Measurements from ENCODE around the gene SLCO3A1. TPM values are rescaled to one million over a fixed set of nuclear protein-coding genes. Genes with fewer than 3 reads are reported as not detected.

SLCO3A1 gene
- total RNA-seq, 2 experiments from 2014 or later: 8.5 to 40.0 TPM

DNA sequence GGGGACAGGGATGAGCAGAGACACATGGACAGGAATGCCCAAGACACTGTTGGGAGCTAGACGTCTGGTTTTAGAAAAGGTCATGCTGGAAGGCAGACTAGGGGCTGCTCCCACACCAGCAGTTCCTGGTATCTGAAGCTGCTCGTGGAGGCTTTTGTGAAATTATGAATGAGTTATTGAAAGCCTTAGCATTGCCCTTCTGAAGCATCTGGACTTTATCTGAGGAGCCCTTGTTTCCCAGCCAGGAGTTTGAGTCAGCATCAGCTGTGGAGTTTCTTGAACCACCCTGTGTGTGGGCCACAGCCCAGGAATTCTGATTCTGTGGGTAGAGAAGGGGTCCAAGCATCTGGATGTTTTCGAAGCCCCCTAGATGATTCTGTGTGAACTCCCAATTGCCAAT is 258.7 kb downstream of the SLCO3A1 start:
- intact Hi-C loops (cut with micrococcal nuclease; ENCODE audit: unreplicated experiment): no loop called here
- H3K36me3 ChIP-seq (ENCODE audit: insufficient read depth, low read length): no peaks in the 10 kb centered on the region
- peaks cover 21% of the 10 kb centered on the region for H3K4me1 ChIP-seq (ENCODE audit: insufficient read depth, low read length, poor library complexity, severe bottlenecking)
- no TSS peak for BruUV-seq (replicated peaks)
- no peaks in the 10 kb centered on the region for H3K79me2 ChIP-seq (ENCODE audit: insufficient read depth, low read depth, low read length)
- H3K27ac ChIP-seq (ENCODE audit: low read depth, low read length, poor library complexity, severe bottlenecking): no peak overlapping the region
- ChIA-PET POLR2A (no interaction called here), CTCF (ENCODE audit: unreplicated experiment) (no interaction called here)
- no peak overlapping the region for H3K4me3 ChIP-seq (ENCODE audit: low read depth, low read length, poor library complexity, severe bottlenecking)
- no peak for DNase-seq (ENCODE audit: low spot score)
- no peak overlapping the region for H3K4me2 ChIP-seq (ENCODE audit: low read length)
- no peaks in the 10 kb centered on the region for H4K20me1 ChIP-seq (ENCODE audit: insufficient read depth, low read length)
- no peak for TF ChIP-seq EZH2phosphoT487 (IDR thresholded peaks at IDR 0.05; ENCODE audit: borderline replicate concordance, low read depth, low read length)
- TF ChIP-seq, protein P1, sequence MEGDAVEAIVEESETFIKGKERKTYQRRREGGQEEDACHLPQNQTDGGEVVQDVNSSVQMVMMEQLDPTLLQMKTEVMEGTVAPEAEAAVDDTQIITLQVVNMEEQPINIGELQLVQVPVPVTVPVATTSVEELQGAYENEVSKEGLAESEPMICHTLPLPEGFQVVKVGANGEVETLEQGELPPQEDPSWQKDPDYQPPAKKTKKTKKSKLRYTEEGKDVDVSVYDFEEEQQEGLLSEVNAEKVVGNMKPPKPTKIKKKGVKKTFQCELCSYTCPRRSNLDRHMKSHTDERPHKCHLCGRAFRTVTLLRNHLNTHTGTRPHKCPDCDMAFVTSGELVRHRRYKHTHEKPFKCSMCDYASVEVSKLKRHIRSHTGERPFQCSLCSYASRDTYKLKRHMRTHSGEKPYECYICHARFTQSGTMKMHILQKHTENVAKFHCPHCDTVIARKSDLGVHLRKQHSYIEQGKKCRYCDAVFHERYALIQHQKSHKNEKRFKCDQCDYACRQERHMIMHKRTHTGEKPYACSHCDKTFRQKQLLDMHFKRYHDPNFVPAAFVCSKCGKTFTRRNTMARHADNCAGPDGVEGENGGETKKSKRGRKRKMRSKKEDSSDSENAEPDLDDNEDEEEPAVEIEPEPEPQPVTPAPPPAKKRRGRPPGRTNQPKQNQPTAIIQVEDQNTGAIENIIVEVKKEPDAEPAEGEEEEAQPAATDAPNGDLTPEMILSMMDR (conservative IDR thresholded peaks at IDR 0.05; ENCODE audit: low read length): no peak
- H3K9me3 ChIP-seq (ENCODE audit: low read length): no peaks in the 10 kb centered on the region
- no peaks in the 10 kb centered on the region for H3K9me2 ChIP-seq (ENCODE audit: insufficient read depth, low read length)
- H2AFZ ChIP-seq (ENCODE audit: low read length): no peak overlapping the region

DNA sequence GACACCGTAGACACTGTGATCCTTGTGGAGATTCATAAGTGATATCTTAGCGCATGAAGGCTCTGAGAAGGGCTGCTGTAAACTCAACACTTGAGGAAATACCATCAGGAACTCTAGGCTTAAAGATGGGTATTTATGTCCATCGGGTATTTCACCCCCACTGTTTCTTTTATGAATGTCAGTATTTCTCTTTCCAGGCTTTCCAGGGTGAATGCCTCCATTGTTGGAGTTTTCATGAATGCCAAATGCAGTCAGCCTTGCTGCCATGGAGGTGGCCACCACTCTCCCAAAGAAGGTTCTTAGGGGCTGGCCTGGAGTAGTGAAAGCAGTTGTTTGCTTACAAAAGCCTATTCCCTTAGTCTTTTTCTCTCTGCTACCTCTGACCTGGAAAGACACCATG is 259.2 kb downstream of the SLCO3A1 start:
- H3K4me1 ChIP-seq (ENCODE audit: insufficient read depth, low read length, poor library complexity, severe bottlenecking): peaks cover 21% of the 10 kb centered on the region
- no peak overlapping the region for H3K4me2 ChIP-seq (ENCODE audit: low read length)
- H3K4me3 ChIP-seq (ENCODE audit: low read depth, low read length, poor library complexity, severe bottlenecking): no peak overlapping the region
- H3K9me3 ChIP-seq (ENCODE audit: low read length): no peaks in the 10 kb centered on the region
- H2AFZ ChIP-seq (ENCODE audit: low read length): no peak overlapping the region
- no peaks in the 10 kb centered on the region for H3K9me2 ChIP-seq (ENCODE audit: insufficient read depth, low read length)
- H3K79me2 ChIP-seq (ENCODE audit: insufficient read depth, low read depth, low read length): no peaks in the 10 kb centered on the region
- no peak for DNase-seq (ENCODE audit: low spot score)
- H3K36me3 ChIP-seq (ENCODE audit: insufficient read depth, low read length): no peaks in the 10 kb centered on the region
- no peak overlapping the region for H3K27ac ChIP-seq (ENCODE audit: low read depth, low read length, poor library complexity, severe bottlenecking)
- intact Hi-C loops (cut with micrococcal nuclease; ENCODE audit: unreplicated experiment): no loop called here
- no TSS peak for BruUV-seq (replicated peaks)
- H4K20me1 ChIP-seq (ENCODE audit: insufficient read depth, low read length): no peaks in the 10 kb centered on the region
- TF ChIP-seq EZH2phosphoT487 (IDR thresholded peaks at IDR 0.05; ENCODE audit: borderline replicate concordance, low read depth, low read length): no peak
- TF ChIP-seq, protein P1 (conservative IDR thresholded peaks at IDR 0.05; ENCODE audit: low read length): no peak
- POLR2A ChIA-PET: no interaction called here
- CTCF ChIA-PET (ENCODE audit: unreplicated experiment): no interaction called here

DNA sequence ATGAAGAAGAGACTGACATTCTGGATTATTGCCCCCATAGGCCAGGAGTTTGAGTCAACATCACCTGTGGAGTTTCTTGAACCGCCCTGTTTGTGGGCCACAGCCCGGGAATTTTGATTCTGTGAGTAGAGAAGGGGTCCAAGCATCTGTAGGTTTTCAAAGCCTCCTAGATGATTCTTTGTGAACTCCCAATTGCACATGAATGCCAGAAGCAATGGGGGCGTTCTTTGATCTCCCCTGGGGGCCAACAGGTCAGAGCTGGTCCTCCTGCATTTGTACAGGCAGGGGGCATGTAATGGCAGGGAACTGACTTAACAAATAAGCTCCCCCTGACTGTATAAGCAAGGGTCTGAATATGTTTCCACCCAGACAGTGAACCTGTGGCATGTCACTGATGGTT is 260.3 kb downstream of the SLCO3A1 start:
- Histone ChIP-seq H3K27ac (ENCODE audit: low read depth, low read length, poor library complexity, severe bottlenecking) (no peak overlapping the region), H3K36me3 (ENCODE audit: insufficient read depth, low read length) (no peaks in the 10 kb centered on the region), H4K20me1 (ENCODE audit: insufficient read depth, low read length) (no peaks in the 10 kb centered on the region), H3K4me2 (ENCODE audit: low read length) (no peak overlapping the region), H3K9me2 (ENCODE audit: insufficient read depth, low read length) (no peaks in the 10 kb centered on the region), H3K9me3 (ENCODE audit: low read length) (no peaks in the 10 kb centered on the region), H3K79me2 (ENCODE audit: insufficient read depth, low read depth, low read length) (no peaks in the 10 kb centered on the region), H3K4me1 (ENCODE audit: insufficient read depth, low read length, poor library complexity, severe bottlenecking) (peaks cover 19% of the 10 kb centered on the region), H3K4me3 (ENCODE audit: low read depth, low read length, poor library complexity, severe bottlenecking) (no peak overlapping the region), H2AFZ (ENCODE audit: low read length) (no peak overlapping the region)
- TF ChIP-seq EZH2phosphoT487 (IDR thresholded peaks at IDR 0.05; ENCODE audit: borderline replicate concordance, low read depth, low read length): no peak
- TF ChIP-seq, protein P1 (conservative IDR thresholded peaks at IDR 0.05; ENCODE audit: low read length): no peak
- CTCF ChIA-PET (ENCODE audit: unreplicated experiment): no interaction called here
- BruUV-seq (replicated peaks): no TSS peak
- POLR2A ChIA-PET: no interaction called here
- intact Hi-C loops (cut with micrococcal nuclease; ENCODE audit: unreplicated experiment): no loop called here
- no peak for DNase-seq (ENCODE audit: low spot score)
